ENCODE data around the gene POU2AF1.

Gene POU2AF1

GRCh38 chr11:111312076-111312475 lies 67.0 kb downstream of the POU2AF1 start:
- H3K9me2 ChIP-seq (replicated peaks; ENCODE audit: insufficient read depth, low read length): no peaks in the 10 kb centered on the region
- no peak overlapping the region for H3K4me2 ChIP-seq (ENCODE audit: low read depth, low read length, poor library complexity, severe bottlenecking)
- no peaks in the 10 kb centered on the region for H3K79me2 ChIP-seq (ENCODE audit: insufficient read depth, low read length)
- H4K20me1 ChIP-seq (ENCODE audit: low read depth, low read length): no peaks in the 10 kb centered on the region
- no peaks in the 10 kb centered on the region for H3K27me3 ChIP-seq (ENCODE audit: low read length)
- TF ChIP-seq EZH2phosphoT487 (conservative IDR thresholded peaks at IDR 0.05; ENCODE audit: low read length) (no peak), CTCF (IDR thresholded peaks at IDR 0.05; ENCODE audit: insufficient read depth, low read length, poor library complexity, severe bottlenecking) (no peak)
- no peak overlapping the region for H2AFZ ChIP-seq (ENCODE audit: low read depth, low read length, severe bottlenecking)
- no peak overlapping the region for H3K9ac ChIP-seq (ENCODE audit: low read length)
- H3K36me3 ChIP-seq (ENCODE audit: low read length): no peaks in the 10 kb centered on the region
- H3F3A ChIP-seq (ENCODE audit: insufficient read depth): no peaks in the 10 kb centered on the region
- H3K27ac ChIP-seq (ENCODE audit: low read depth, low read length): no peak overlapping the region
- H3K9me3 ChIP-seq (ENCODE audit: insufficient read depth, low read length): no peaks in the 10 kb centered on the region
- no peak overlapping the region for H3K4me3 ChIP-seq (ENCODE audit: insufficient read depth, low read length, poor library complexity, severe bottlenecking)

GRCh38 chr11:111310723-111311122 lies 68.4 kb downstream of the POU2AF1 start:
- H4K20me1 ChIP-seq (ENCODE audit: low read depth, low read length): no peaks in the 10 kb centered on the region
- no peaks in the 10 kb centered on the region for H3K9me2 ChIP-seq (replicated peaks; ENCODE audit: insufficient read depth, low read length)
- no peak for TF ChIP-seq EZH2phosphoT487 (conservative IDR thresholded peaks at IDR 0.05; ENCODE audit: low read length)
- no peak for TF ChIP-seq CTCF (IDR thresholded peaks at IDR 0.05; ENCODE audit: insufficient read depth, low read length, poor library complexity, severe bottlenecking)
- H2AFZ ChIP-seq (ENCODE audit: low read depth, low read length, severe bottlenecking): no peak overlapping the region
- no peaks in the 10 kb centered on the region for H3K27me3 ChIP-seq (ENCODE audit: low read length)
- no peak overlapping the region for H3K4me3 ChIP-seq (ENCODE audit: insufficient read depth, low read length, poor library complexity, severe bottlenecking)
- no peak overlapping the region for H3K9ac ChIP-seq (ENCODE audit: low read length)
- no peaks in the 10 kb centered on the region for H3K36me3 ChIP-seq (ENCODE audit: low read length)
- no peaks in the 10 kb centered on the region for H3K79me2 ChIP-seq (ENCODE audit: insufficient read depth, low read length)
- no peak overlapping the region for H3K27ac ChIP-seq (ENCODE audit: low read depth, low read length)
- H3F3A ChIP-seq (ENCODE audit: insufficient read depth): no peaks in the 10 kb centered on the region
- H3K9me3 ChIP-seq (ENCODE audit: insufficient read depth, low read length): no peaks in the 10 kb centered on the region
- H3K4me2 ChIP-seq (ENCODE audit: low read depth, low read length, poor library complexity, severe bottlenecking): no peak overlapping the region

- Histone ChIP-seq H3K27ac (ENCODE audit: low read depth, low read length) (no peak overlapping the region), H2AFZ (ENCODE audit: low read depth, low read length, severe bottlenecking) (no peak overlapping the region), H3K9ac (ENCODE audit: low read length) (no peak overlapping the region), H3K36me3 (ENCODE audit: low read length) (no peaks in the 10 kb centered on the region), H3F3A (ENCODE audit: insufficient read depth) (no peaks in the 10 kb centered on the region), H3K4me3 (ENCODE audit: insufficient read depth, low read length, poor library complexity, severe bottlenecking) (no peak overlapping the region), H4K20me1 (ENCODE audit: low read depth, low read length) (no peaks in the 10 kb centered on the region), H3K9me2 (replicated peaks; ENCODE audit: insufficient read depth, low read length) (no peaks in the 10 kb centered on the region), H3K79me2 (ENCODE audit: insufficient read depth, low read length) (no peaks in the 10 kb centered on the region), H3K9me3 (ENCODE audit: insufficient read depth, low read length) (no peaks in the 10 kb centered on the region), H3K4me2 (ENCODE audit: low read depth, low read length, poor library complexity, severe bottlenecking) (no peak overlapping the region), H3K27me3 (ENCODE audit: low read length) (no peaks in the 10 kb centered on the region)
- TF ChIP-seq EZH2phosphoT487 (conservative IDR thresholded peaks at IDR 0.05; ENCODE audit: low read length) (no peak), CTCF (IDR thresholded peaks at IDR 0.05; ENCODE audit: insufficient read depth, low read length, poor library complexity, severe bottlenecking) (no peak)
Measured at GRCh38 chr11:111310088-111310487, 69.0 kb downstream of the POU2AF1 start.
